HUES6 (cell line): ENCODE measurements around the gene APOA4.

Experiments used
- H3K27ac ChIP-seq: 2 replicates; pipeline ENCODE4 v1.7.0; 2013; ENCODE audit warnings: low read depth, mild to moderate bottlenecking, low read length, inconsistent platforms
- H3K27me3 ChIP-seq: 2 replicates; pipeline ENCODE4 v1.6.1; 2013; ENCODE audit warnings: low read length; ENCODE audit not compliant: control insufficient read depth, insufficient read depth
- H3K36me3 ChIP-seq: 2 replicates; pipeline ENCODE4 v1.6.1; 2013; ENCODE audit warnings: low read length; ENCODE audit not compliant: control insufficient read depth, insufficient read depth
- H3K4me1 ChIP-seq: 2 replicates; pipeline ENCODE4 v1.6.1; 2013; ENCODE audit warnings: low read length; ENCODE audit not compliant: control insufficient read depth, insufficient read depth
- H3K4me3 ChIP-seq: 2 replicates; pipeline ENCODE4 v1.5.1; 2013; ENCODE audit warnings: low read depth, low read length
- H3K9ac ChIP-seq: one replicate; pipeline ENCODE4 v1.6.1; 2013; ENCODE audit warnings: mild to moderate bottlenecking, low read length
- H3K9me3 ChIP-seq: 2 replicates; pipeline ENCODE4 v1.6.1; 2013; ENCODE audit warnings: low read depth, low read length; ENCODE audit not compliant: control insufficient read depth, insufficient read depth

APOA4 gene

DNA sequence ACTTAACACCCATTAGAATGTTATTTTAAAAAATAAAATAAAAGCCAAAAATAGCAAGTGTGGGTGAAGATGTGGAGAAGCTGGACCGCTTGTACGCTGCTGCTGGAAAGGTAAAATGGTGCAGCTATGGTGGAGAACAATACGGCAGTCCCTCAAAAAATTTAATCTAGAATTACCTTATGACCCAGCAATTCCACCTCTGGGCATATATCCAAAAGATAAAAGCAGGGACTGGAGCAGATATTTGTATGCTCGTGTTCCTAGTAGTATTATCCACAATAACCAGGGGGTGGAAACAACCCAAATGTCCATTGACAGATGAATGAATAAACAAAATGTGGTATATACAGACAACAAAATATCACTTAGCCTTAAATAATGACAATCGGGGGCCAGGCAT, 25.3 kb downstream of the APOA4 start:
- no peaks in the 10 kb centered on the region for H3K27me3 ChIP-seq
- no peak overlapping the region for H3K27ac ChIP-seq
- H3K9ac ChIP-seq = no peak overlapping the region
- H3K9me3 ChIP-seq = no peaks in the 10 kb centered on the region
- no peak overlapping the region for H3K4me3 ChIP-seq
- no peaks in the 10 kb centered on the region for H3K36me3 ChIP-seq
- H3K4me1 ChIP-seq = no peaks in the 10 kb centered on the region

DNA sequence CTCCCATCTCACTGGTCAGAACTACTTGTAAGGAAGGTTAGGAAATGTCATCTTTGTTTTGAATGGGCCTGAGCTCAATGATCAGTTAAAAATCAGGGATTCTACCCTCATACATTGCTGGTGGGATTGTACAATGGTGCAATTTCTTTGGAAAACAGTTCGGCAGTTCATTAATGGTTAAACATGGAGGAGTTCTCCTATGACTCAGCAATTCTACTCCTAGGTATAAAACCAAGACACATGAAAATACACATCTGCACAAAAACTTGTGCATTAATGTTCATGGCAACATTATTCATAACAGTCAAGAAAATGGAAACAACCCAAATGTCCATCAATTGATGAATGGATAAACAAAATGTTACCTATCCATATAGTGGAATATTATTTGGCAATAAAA, 26.6 kb downstream of the APOA4 start:
- Histone ChIP-seq H3K27me3 (0 out of 2 replicates have a peak, but pooled peaks cover 3% of the 10 kb centered on the region), H3K9ac (no peak overlapping the region), H3K4me1 (peaks cover 2% of the 10 kb centered on the region; the same call in 1 of the 2 replicates), H3K9me3 (no peaks in the 10 kb centered on the region), H3K36me3 (no peaks in the 10 kb centered on the region), H3K4me3 (no peak overlapping the region), H3K27ac (no peak overlapping the region)

DNA sequence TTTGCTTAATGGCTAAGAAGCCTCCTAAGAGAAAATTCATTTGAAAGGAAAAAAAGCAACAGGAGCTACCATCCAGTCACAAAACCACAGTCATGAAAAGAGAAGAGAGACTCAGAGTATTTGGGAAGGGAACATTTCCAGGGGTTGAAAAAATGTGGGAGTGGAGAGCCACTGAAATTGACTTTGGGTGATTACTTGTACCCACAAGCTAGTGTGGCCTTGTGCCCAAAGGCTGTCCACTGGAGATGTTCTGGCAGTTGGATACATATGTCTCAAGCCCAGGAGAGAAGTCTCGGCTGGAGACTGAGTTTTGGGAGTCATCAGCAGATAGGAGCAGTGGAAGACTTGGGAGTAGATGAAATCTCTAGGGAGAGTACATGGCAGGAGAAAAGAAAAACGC, 28.3 kb downstream of the APOA4 start:
- H3K4me1 ChIP-seq = peaks cover 5% of the 10 kb centered on the region; the same call in 1 of the 2 replicates
- no peaks in the 10 kb centered on the region for H3K36me3 ChIP-seq
- H3K9ac ChIP-seq = no peak overlapping the region
- H3K4me3 ChIP-seq = no peak overlapping the region
- no peaks in the 10 kb centered on the region for H3K9me3 ChIP-seq
- H3K27ac ChIP-seq = no peak overlapping the region
- peaks cover 17% of the 10 kb centered on the region for H3K27me3 ChIP-seq

DNA sequence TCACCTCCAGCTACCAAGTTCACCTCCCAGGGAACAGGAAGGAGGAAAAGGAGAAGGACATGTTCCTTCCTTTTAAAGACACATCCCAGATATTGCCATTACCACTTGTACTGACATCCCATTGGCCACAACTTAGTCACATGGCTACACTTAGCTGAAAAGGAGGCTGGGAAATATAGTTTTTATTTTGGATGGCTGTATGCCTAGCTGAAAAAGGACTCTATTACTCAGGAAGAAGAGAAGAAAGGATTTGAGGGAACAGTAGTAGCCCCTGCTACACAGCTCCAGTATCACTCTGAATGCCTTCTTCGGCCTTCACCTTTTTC, 29.4 kb downstream of the APOA4 start:
- Histone ChIP-seq H3K4me3 (no peak overlapping the region), H3K27me3 (peaks cover 28% of the 10 kb centered on the region), H3K27ac (no peak overlapping the region), H3K36me3 (no peaks in the 10 kb centered on the region), H3K4me1 (peaks cover 5% of the 10 kb centered on the region; the same call in 1 of the 2 replicates), H3K9me3 (no peaks in the 10 kb centered on the region), H3K9ac (no peak overlapping the region)

DNA sequence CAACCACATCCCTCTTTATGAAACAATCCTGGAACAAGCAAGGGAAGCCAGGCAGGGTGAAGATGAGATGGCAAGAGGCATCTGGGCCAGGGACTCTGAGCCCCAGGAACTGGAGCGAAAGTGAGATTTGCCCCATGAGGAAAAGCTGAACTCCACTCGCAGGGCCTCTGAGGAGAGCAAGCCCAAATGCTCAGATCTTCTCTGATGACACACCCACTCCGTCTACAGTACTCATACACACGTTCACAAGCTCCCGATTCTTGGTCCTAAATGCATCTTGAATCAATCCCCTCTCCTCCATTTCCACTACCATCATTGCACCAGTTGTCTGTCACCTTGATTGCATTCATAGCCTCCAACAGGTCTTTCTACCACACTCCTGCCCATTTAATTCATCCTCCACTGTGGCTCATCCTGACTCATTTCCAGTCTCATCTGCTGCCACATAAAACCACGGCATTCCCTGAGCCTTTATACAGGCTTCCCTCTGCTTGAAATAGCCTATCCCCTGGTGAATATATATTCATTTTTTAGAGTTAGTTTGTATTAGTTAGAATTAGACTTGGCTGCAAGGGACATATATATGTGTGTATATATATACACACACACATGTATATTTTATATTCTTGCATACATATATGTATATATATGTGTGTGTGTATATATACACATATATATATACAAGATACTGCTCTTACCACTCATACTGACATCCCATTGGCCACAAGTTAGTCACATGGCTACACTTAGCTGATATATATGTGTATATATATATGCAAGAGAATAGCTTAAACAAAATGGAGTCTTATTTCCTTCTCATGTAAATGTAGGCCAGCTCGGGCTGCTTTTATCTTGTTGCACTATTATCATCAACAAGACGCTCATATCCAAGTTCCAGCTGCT, 30.0 kb downstream of the APOA4 start:
- H3K9me3 ChIP-seq = no peaks in the 10 kb centered on the region
- peaks cover 9% of the 10 kb centered on the region for H3K4me1 ChIP-seq
- no peak overlapping the region for H3K27ac ChIP-seq
- H3K27me3 ChIP-seq = peaks cover 32% of the 10 kb centered on the region
- no peak overlapping the region for H3K9ac ChIP-seq
- no peaks in the 10 kb centered on the region for H3K36me3 ChIP-seq
- H3K4me3 ChIP-seq = no peak overlapping the region

DNA sequence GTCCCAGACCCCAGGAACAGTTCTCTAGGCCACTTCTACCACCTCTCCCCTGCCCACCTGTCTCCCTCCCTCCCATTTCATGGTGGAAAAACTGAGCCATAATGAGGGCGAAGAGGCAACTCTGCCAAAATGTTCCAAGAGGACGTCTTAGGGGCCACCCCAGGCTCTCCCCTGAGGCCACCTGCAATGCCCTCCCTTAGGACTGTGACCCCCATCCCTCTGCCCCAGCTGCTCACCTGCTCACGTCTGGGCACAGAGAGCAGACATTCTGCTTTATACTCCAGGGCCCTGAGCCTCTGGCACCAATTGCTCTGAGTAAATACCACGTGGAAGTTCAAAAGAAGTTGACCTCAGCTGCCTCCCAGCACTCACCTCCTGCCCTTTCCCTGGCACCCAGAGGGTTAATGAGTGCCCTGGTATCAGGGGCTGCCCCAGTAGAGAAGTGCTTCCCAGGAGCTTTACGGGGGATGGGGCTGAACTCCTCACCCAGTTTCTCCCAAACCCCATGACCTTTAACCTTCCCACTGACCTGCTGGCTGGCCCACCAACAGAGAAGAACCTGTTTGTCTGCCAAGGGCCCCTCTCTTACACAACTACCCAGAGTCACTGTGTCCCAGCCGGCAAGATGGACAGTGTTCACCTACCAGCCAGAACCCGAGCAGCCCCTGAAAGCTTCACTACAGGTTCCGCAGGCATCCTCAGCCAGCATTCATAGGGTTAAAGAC, 30.8 kb downstream of the APOA4 start:
- peaks cover 9% of the 10 kb centered on the region for H3K4me1 ChIP-seq
- no peaks in the 10 kb centered on the region for H3K9me3 ChIP-seq
- no peak overlapping the region for H3K27ac ChIP-seq
- H3K27me3 ChIP-seq = peaks cover 32% of the 10 kb centered on the region
- no peak overlapping the region for H3K9ac ChIP-seq
- H3K4me3 ChIP-seq = no peak overlapping the region
- no peaks in the 10 kb centered on the region for H3K36me3 ChIP-seq

DNA sequence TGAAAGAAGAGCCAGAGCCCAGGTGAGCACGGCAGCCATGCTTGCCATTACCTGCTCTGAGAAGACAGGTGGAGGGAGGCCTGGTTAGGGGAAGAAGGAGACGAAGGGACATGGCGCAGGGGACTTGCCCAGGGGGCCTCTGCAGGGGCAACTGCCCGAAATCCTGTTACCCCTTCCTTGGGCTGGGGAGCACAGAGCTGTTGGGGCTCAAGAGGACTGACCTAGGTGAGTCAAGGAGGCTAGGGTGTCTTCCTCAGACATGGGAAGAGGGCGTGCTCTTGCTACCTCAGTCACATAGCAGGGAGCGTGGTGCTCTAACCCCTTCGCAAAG, 31.3 kb downstream of the APOA4 start, which contains the start of gene APOA5:
Gene APOA5, minus strand, starts transcription at position 67 of the 331 bp plus-strand sequence. Its CDS starts 19 bp downstream, at position 48.
- no peaks in the 10 kb centered on the region for H3K9me3 ChIP-seq
- 0 out of 2 replicates have a peak within 1 kb of the TSS, but pooled peaks have one; percentile 17 for H3K4me3 ChIP-seq
- H3K36me3 ChIP-seq = peaks cover under 1% of the 10 kb centered on the region; the same call in 1 of the 2 replicates
- peaks cover 32% of the 10 kb centered on the region for H3K27me3 ChIP-seq
- H3K4me1 ChIP-seq = peaks cover 13% of the 10 kb centered on the region
- no peak within 1 kb of the TSS for H3K9ac ChIP-seq
- no peak within 1 kb of the TSS for H3K27ac ChIP-seq

DNA sequence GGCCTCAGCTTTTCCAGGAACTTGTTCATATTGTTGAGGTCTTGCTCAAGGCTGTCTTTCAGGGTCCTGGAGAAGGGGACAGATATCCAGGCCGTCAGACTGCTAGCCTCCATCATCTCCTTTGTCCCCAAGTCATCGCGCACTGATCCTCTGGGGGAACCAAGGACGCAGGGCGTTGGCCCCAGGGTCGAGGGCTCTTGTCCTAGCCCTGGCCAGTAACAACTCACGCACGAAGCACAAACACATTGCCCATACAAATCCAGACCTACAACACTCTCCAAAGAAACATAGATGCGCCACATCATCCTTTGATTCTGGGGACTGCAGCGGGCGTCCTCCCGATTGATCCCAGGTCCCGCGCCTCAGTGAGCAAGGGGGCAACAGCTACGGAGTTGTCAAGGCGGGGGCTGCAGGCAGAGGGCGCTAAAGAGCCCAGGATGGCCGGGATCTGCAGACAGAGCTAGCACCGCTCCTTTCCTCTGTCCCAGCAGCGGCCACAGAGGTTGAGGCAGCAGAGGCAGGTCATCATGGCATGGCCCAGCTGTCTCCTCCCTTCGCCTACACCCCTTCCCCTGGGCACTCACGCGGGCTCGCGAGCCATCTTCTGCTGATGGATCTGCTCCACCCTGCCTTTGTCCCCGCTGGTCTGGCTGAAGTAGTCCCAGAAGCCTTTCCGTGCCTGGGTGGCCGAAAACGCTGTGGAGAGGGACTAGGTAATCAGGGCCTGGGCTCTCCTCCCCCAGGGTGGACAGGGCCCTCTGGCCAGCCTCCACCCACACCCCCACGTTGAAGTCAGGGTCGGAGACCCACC, 31.9 kb downstream of the APOA4 start:
- no peak overlapping the region for H3K9ac ChIP-seq
- no peak overlapping the region for H3K27ac ChIP-seq
- peaks cover 6% of the 10 kb centered on the region for H3K36me3 ChIP-seq
- peaks cover 32% of the 10 kb centered on the region for H3K27me3 ChIP-seq
- H3K4me3 ChIP-seq = 0 out of 2 replicates have a peak overlapping the region, but pooled peaks have one; percentile 17
- H3K9me3 ChIP-seq = no peaks in the 10 kb centered on the region
- peaks cover 13% of the 10 kb centered on the region for H3K4me1 ChIP-seq

DNA sequence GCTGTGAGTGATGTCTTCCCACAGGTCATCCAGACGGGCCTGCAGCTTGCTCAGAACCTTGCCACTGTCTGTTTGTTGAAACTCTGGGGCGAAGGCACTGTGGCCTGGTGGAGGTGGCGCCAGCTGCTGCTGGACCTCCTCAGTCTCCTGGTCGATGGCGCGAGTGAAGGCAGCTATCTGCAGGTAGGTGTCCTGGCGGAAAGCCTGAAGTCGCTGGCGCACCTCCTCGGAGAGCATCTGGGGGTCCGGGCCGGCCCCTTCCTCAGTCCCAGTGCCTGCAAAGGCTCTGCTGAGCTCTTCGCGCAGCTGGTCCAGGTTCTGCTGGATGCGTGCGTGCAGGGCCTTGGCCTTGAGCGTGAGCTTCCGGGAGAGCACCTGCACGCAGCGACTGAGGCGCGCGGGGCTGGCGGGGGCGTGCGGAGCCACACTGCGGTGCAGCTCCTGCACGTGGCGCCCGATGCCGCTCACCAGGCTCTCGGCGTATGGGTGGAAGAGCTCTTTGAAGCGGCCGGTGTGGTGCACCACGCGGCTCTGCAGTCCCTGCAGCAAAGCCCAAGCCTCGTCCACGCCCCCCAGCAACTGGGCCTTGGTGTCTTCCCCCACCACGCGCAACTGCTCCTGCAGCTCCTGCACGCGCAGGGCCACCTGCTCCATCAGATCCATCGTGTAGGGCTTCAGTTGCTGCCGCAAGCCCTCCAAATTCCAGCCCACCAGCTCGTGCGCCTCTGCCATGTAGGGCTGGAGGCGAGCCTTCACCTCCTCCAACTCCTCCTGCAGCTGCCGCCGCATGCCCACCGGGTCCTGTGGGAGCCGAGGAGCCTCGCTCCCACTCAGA, 32.7 kb downstream of the APOA4 start:
- H3K36me3 ChIP-seq = peaks cover 14% of the 10 kb centered on the region
- no peak overlapping the region for H3K27ac ChIP-seq
- H3K9me3 ChIP-seq = no peaks in the 10 kb centered on the region
- no peak overlapping the region for H3K9ac ChIP-seq
- H3K27me3 ChIP-seq = peaks cover 32% of the 10 kb centered on the region
- no peak overlapping the region for H3K4me3 ChIP-seq
- H3K4me1 ChIP-seq = peaks cover 13% of the 10 kb centered on the region

DNA sequence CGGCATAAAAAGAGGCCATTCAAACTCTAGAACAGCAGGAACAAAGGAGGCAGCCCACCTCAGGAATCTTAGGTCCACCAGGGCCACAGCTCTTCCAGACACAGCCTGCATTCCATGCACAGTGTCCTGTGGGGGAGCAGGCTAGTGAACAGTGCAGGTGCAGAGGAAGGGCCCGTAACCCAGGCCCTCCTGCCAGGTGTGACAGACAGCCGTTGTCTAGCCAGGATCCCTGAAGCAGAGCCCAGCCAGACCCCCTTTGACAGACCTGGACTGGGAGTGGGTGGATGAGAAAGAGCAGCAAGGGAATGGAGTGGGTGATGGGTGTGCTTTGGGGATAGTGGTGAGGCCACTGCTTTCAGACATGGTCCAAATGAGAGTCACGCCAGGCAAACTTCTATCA, 34.1 kb downstream of the APOA4 start:
- H3K9ac ChIP-seq = no peak overlapping the region
- H3K36me3 ChIP-seq = peaks cover 28% of the 10 kb centered on the region
- no peak overlapping the region for H3K27ac ChIP-seq
- peaks cover 32% of the 10 kb centered on the region for H3K27me3 ChIP-seq
- no peak overlapping the region for H3K4me3 ChIP-seq
- peaks cover 13% of the 10 kb centered on the region for H3K4me1 ChIP-seq
- H3K9me3 ChIP-seq = no peaks in the 10 kb centered on the region
